Measurements from ENCODE around the gene DYRK3. TPM values are rescaled to one million over a fixed set of nuclear protein-coding genes. Genes with fewer than 3 reads are reported as not detected.

Gene DYRK3
- total RNA-seq, 1 experiment from 2014 or later, result 7.1 TPM

- H3K4me3 ChIP-seq (replicated peaks in 1 of 2; ENCODE audit: low read depth in 1 of 2, low read length in 2 of 2), result no peak overlapping the region
- H4K20me1 ChIP-seq (ENCODE audit: insufficient read depth), result no peaks in the 10 kb centered on the region
- H3K9ac ChIP-seq (ENCODE audit: low read length), result no peak overlapping the region
- no peaks in the 10 kb centered on the region for H3K27me3 ChIP-seq (ENCODE audit: insufficient read depth, low read length)
- no peaks in the 10 kb centered on the region for H3K9me3 ChIP-seq (ENCODE audit: control insufficient read depth in 1 of 2, insufficient read depth in 1 of 2, low read depth in 1 of 2, low read length in 2 of 2)
- intact Hi-C loops (cut with micrococcal nuclease), result no loop called here
- RAD21 ChIA-PET (ENCODE audit: low non-redundant PET in 1 of 2, low total read pairs in 2 of 2, uncharacterized antibody in 2 of 2, unreplicated experiment in 2 of 2), result no interaction called here
- ATAC-seq (no peak), DNase-seq (ENCODE audit: low read depth, low spot score) (no peak)
- no peak overlapping the region for H2AFZ ChIP-seq (ENCODE audit: low read depth, low read length, poor library complexity, severe bottlenecking)
- H3K4me2 ChIP-seq (ENCODE audit: low read length), result no peak overlapping the region
- H3K9me2 ChIP-seq (ENCODE audit: insufficient read depth), result no peaks in the 10 kb centered on the region
- no peaks in the 10 kb centered on the region for H3K79me2 ChIP-seq (ENCODE audit: insufficient read depth, low read length)
- H3K27ac ChIP-seq (ENCODE audit: low read depth, low read length), result no peak overlapping the region
- BruUV-seq (replicated peaks), result no TSS peak
- peaks cover 0 to 5% of the 10 kb centered on the region in 2 experiments; a peak in 1 of 4 replicates for H3K36me3 ChIP-seq (ENCODE audit: control insufficient read depth in 1 of 2, insufficient read depth in 2 of 2, low read length in 2 of 2)
- POLR2A ChIA-PET, result no interaction called here
- no peaks in the 10 kb centered on the region for H3K4me1 ChIP-seq (ENCODE audit: control insufficient read depth in 1 of 2, insufficient read depth in 2 of 2, low read length in 2 of 2)
- no peak for TF ChIP-seq ZBTB33 (IDR thresholded peaks at IDR 0.05; ENCODE audit: extremely low read depth, insufficient replicate concordance, low read length)
- TF ChIP-seq POLR2AphosphoS5 (IDR thresholded peaks at IDR 0.05; ENCODE audit: low read depth, low read length), result no peak
- no peak for TF ChIP-seq EGR1 (IDR thresholded peaks at IDR 0.05; ENCODE audit: low read depth)
- TF ChIP-seq EZH2phosphoT487 (IDR thresholded peaks at IDR 0.05; ENCODE audit: borderline replicate concordance), result no peak
- TF ChIP-seq RAD21 (IDR thresholded peaks at IDR 0.05; ENCODE audit: low read depth), result no peak
- TF ChIP-seq FOSL1 (IDR thresholded peaks at IDR 0.05; ENCODE audit: low read depth), result no peak
- TF ChIP-seq ATF3 (IDR thresholded peaks at IDR 0.05), result no peak
- no peak for TF ChIP-seq POLR2A (IDR thresholded peaks at IDR 0.05; ENCODE audit: borderline replicate concordance, extremely low read depth, insufficient read depth, insufficient read length)
- TF ChIP-seq CBX3 (IDR thresholded peaks at IDR 0.05; ENCODE audit: low read depth), result no peak
- no peak for TF ChIP-seq TCF7L2 (IDR thresholded peaks at IDR 0.05; ENCODE audit: borderline replicate concordance, extremely low read depth, insufficient read depth, insufficient read length)
- TF ChIP-seq REST (IDR thresholded peaks at IDR 0.05; ENCODE audit: low read depth), result no peak
- no peak for TF ChIP-seq SRF (IDR thresholded peaks at IDR 0.05; ENCODE audit: low read depth)
- TF ChIP-seq EZH2 (IDR thresholded peaks at IDR 0.05), result no peak
- TF ChIP-seq MAX (IDR thresholded peaks at IDR 0.05), result no peak
- no peak for TF ChIP-seq CTCF (IDR thresholded peaks at IDR 0.05 in 2 of 3, conservative IDR thresholded peaks at IDR 0.05 in 1 of 3; ENCODE audit: borderline replicate concordance in 1 of 3, insufficient read depth in 1 of 3, low read depth in 2 of 3, low read length in 2 of 3)
- no peak for TF ChIP-seq JUND (IDR thresholded peaks at IDR 0.05)
- CTCF ChIA-PET, result interaction anchor here (2.2 kb wide), 1 partner anchor 11 kb away, joined by 8 read pairs; the partner anchor contains the start of gene DYRK3
Observed at GRCh38 chr1:206646504-206646903, 11.2 kb downstream of the DYRK3 start.

Measured in HCT116 (cell line).